ENCODE data around the gene MYH10.

GRCh38 chr17:8670421-8670820 lies 39.9 kb upstream of the MYH10 start:
- TF ChIP-seq CTCF (IDR thresholded peaks at IDR 0.05; ENCODE audit: low read depth, low read length, poor library complexity, severe bottlenecking) (no peak), EZH2phosphoT487 (IDR thresholded peaks at IDR 0.05; ENCODE audit: borderline replicate concordance, low read length) (no peak)
